ENCODE measurements around the gene KRABD2. TPM values are rescaled to one million over a fixed set of nuclear protein-coding genes. Genes with fewer than 3 reads are reported as not detected.

KRABD2 gene

DNA sequence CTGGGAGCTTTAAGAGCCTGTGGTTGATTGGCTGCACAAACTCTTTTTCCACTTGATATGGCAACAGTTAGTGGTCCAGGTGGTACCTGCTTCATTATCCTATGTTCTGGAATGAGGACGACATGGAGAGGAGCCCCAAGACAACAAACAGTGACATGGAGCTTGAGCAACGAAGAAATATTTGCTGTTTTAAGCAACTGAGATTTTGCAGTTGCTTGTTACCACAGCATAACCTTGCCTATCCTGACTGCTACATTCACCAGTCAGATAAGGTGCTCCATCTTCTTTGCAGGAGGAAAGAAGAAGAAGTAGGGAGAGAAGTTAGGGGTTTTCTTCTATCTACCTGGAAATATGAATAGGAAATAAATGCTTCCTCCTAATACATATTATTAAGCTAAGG is 44.4 kb downstream of the KRABD2 start:
- Histone ChIP-seq H3K4me1 (ENCODE audit: control insufficient read depth, insufficient read depth, low read length) (peaks cover 4% of the 10 kb centered on the region), H3K27me3 (ENCODE audit: control insufficient read depth, insufficient read depth, low read length) (peaks cover 4% of the 10 kb centered on the region), H3K9me3 (ENCODE audit: control insufficient read depth, insufficient read depth, low read length) (no peaks in the 10 kb centered on the region), H3K4me3 (ENCODE audit: low read length) (no peak overlapping the region), H3K36me3 (ENCODE audit: control insufficient read depth, insufficient read depth, low read length) (no peaks in the 10 kb centered on the region), H3K27ac (ENCODE audit: low read length) (no peak overlapping the region)
- intact Hi-C loops (cut with micrococcal nuclease) = no loop called here
- Mint-ChIP-seq H3K4me3 (no peak overlapping the region), H3K27ac (no peak overlapping the region), H3K27me3 (ENCODE audit: low read depth in 2 of 2) (peaks cover 0 to 5% of the 10 kb centered on the region in 2 donors), H3K4me1 (no peaks in the 10 kb centered on the region), H3K9me3 (no peaks in the 10 kb centered on the region), H3K36me3 (no peaks in the 10 kb centered on the region)
- DNase-seq (no peak), ATAC-seq (no peak)
- TF ChIP-seq, protein P1, sequence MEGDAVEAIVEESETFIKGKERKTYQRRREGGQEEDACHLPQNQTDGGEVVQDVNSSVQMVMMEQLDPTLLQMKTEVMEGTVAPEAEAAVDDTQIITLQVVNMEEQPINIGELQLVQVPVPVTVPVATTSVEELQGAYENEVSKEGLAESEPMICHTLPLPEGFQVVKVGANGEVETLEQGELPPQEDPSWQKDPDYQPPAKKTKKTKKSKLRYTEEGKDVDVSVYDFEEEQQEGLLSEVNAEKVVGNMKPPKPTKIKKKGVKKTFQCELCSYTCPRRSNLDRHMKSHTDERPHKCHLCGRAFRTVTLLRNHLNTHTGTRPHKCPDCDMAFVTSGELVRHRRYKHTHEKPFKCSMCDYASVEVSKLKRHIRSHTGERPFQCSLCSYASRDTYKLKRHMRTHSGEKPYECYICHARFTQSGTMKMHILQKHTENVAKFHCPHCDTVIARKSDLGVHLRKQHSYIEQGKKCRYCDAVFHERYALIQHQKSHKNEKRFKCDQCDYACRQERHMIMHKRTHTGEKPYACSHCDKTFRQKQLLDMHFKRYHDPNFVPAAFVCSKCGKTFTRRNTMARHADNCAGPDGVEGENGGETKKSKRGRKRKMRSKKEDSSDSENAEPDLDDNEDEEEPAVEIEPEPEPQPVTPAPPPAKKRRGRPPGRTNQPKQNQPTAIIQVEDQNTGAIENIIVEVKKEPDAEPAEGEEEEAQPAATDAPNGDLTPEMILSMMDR (IDR thresholded peaks at IDR 0.05) = no peak
- WGBS (ENCODE audit: insufficient coverage) = 82% methylated on average over 2 of the region's 2 CpGs

DNA sequence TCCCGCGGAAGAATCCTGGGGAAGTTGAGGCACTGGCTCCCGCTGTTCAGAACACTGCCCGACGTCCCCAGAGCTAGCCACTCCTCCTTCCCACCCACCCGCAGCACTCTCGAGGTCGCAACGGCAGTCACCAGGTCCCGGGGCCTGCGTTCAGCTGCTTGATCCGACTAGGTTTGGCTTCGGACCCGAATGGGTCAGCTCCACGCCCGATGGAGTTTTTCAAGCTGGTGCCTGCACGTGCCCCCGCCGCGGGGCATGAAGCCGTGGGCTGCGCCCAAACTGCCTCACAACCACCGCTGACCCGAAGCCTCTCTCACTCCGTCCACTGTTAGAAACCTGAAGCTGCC is 49.2 kb downstream of the KRABD2 start:
- H3K27ac ChIP-seq (ENCODE audit: low read length) = no peak overlapping the region
- peaks cover 14 to 32% of the 10 kb centered on the region in 2 donors for H3K27me3 Mint-ChIP-seq (ENCODE audit: low read depth in 2 of 2)
- no peaks in the 10 kb centered on the region for H3K9me3 ChIP-seq (ENCODE audit: control insufficient read depth, insufficient read depth, low read length)
- WGBS (ENCODE audit: insufficient coverage) = 25% methylated on average over 25 of the region's 25 CpGs
- intact Hi-C loops (cut with micrococcal nuclease) = no loop called here
- peaks cover 13% of the 10 kb centered on the region in 2 donors for H3K4me1 Mint-ChIP-seq
- H3K4me3 Mint-ChIP-seq = peak overlapping the region; percentile 67
- TF ChIP-seq, protein P1 (IDR thresholded peaks at IDR 0.05) = no peak
- H3K4me1 ChIP-seq (ENCODE audit: control insufficient read depth, insufficient read depth, low read length) = peaks cover 17% of the 10 kb centered on the region
- DNase-seq (no peak), ATAC-seq (peak in 1 of 3 donors; percentile 7)
- peaks cover 14% of the 10 kb centered on the region for H3K27me3 ChIP-seq (ENCODE audit: control insufficient read depth, insufficient read depth, low read length)
- no peaks in the 10 kb centered on the region for H3K36me3 ChIP-seq (ENCODE audit: control insufficient read depth, insufficient read depth, low read length)
- H3K4me3 ChIP-seq (ENCODE audit: low read length) = peak overlapping the region; percentile 17
- no peaks in the 10 kb centered on the region for H3K9me3 Mint-ChIP-seq
- H3K27ac Mint-ChIP-seq = peak overlapping the region in 1 of 2 donors; percentile 56
- H3K36me3 Mint-ChIP-seq = no peaks in the 10 kb centered on the region

Other genes starting within 250 kb of the KRABD2 start
- gene PER1, start 224.3 kb downstream of the KRABD2 start, total RNA-seq = 1,000 to 10,000 TPM in 1 of 3 donors, 100 to 1,000 TPM in 2; 636 to 1,422 (median 923) TPM
- gene VAMP2, start 213.8 kb downstream of the KRABD2 start, total RNA-seq = 100 to 1,000 TPM; 191 to 315 (median 234) TPM
- gene TMEM107, start 200.3 kb downstream of the KRABD2 start, total RNA-seq = 100 to 1,000 TPM in 1 of 3 donors, 10 to 100 TPM in 2; 48.9 to 101 (median 96.1) TPM
- 10 to 100 TPM; 10.2 to 15.6 (median 11.6) TPM for gene BORCS6, start 186.5 kb downstream of the KRABD2 start, total RNA-seq
- gene AURKB, start 166.1 kb downstream of the KRABD2 start, total RNA-seq = 1 to 10 TPM; 2.1 to 4.8 (median 4.1) TPM
- 100 to 1,000 TPM; 192 to 251 (median 237) TPM for gene CTC1, start 128.6 kb downstream of the KRABD2 start, total RNA-seq
- 10 to 100 TPM; 23.6 to 30.0 (median 24.0) TPM for gene PFAS, start 127.4 kb downstream of the KRABD2 start, total RNA-seq
- gene RANGRF, start 88.0 kb downstream of the KRABD2 start, total RNA-seq = 10 to 100 TPM; 34.4 to 51.5 (median 44.6) TPM
- gene SLC25A35, start 81.3 kb downstream of the KRABD2 start, total RNA-seq = 10 to 100 TPM; 10.7 to 17.5 (median 16.8) TPM
- gene ARHGEF15, start 66.5 kb downstream of the KRABD2 start, total RNA-seq = not detected
- gene ODF4, start 36.9 kb downstream of the KRABD2 start, total RNA-seq = not detected
- gene RPL26, start 6.5 kb upstream of the KRABD2 start, total RNA-seq = 1,000 to 10,000 TPM; 1,481 to 1,796 (median 1,628) TPM
- gene RNF222, start 21.1 kb upstream of the KRABD2 start, total RNA-seq = 1 to 10 TPM in 1 of 3 donors, under 1 TPM in 2; 0.35 to 1.1 (median 0.52) TPM
- 100 to 1,000 TPM; 174 to 219 (median 193) TPM for gene NDEL1, start 59.2 kb upstream of the KRABD2 start, total RNA-seq